HepG2 (cell line): ENCODE results near the gene NOL12. TPM values are rescaled to one million over a fixed set of nuclear protein-coding genes. Genes with fewer than 3 reads are reported as not detected.

Experiments
- BCL6 ChIP-seq: IDR thresholded peaks from 2 replicates; pipeline ENCODE4 v1.6.1; 2016; ENCODE audit warnings: missing genetic modification reagents, missing compliant biosample characterization
- CBX5 ChIP-seq: sonication (generic); formaldehyde crosslinking; IDR thresholded peaks from 2 replicates; pipeline ENCODE4 v1.4.0; 2020; ENCODE audit warnings: missing genetic modification reagents, borderline replicate concordance
- E2F5 ChIP-seq: sonication (generic); formaldehyde crosslinking; conservative IDR thresholded peaks from 2 replicates; pipeline ENCODE4 v1.4.0; 2020; ENCODE audit warnings: missing genetic modification reagents
- EHMT2 ChIP-seq: fragments of 200-600 bp; sonication (generic); IDR thresholded peaks from 2 replicates; pipeline ENCODE4 v1.7.0; 2017; ENCODE audit warnings: antibody characterized with exemption, low read depth, low read length, borderline replicate concordance
- GABPB1 ChIP-seq: IDR thresholded peaks from 2 replicates; pipeline ENCODE4 v1.6.1; 2016; ENCODE audit warnings: mild to moderate bottlenecking, missing genetic modification reagents, moderate library complexity, missing compliant biosample characterization
- HINFP ChIP-seq: sonication (generic); formaldehyde crosslinking; IDR thresholded peaks from 2 replicates; pipeline ENCODE4 v1.4.0; 2020; ENCODE audit warnings: low read depth, mild to moderate bottlenecking, missing genetic modification reagents
- HMG20A ChIP-seq: IDR thresholded peaks from 2 replicates; pipeline ENCODE4 v1.6.1; 2016; ENCODE audit warnings: borderline replicate concordance
- IRX3 ChIP-seq: sonication (generic); formaldehyde crosslinking; IDR thresholded peaks from 2 replicates; pipeline ENCODE4 v1.8.1; 2023; ENCODE audit warnings: mild to moderate bottlenecking, low read depth, missing genetic modification reagents, borderline replicate concordance
- MIXL1 ChIP-seq: IDR thresholded peaks from 2 replicates; pipeline ENCODE4 v1.6.1; 2016
- MTF2 ChIP-seq: sonication (generic); formaldehyde crosslinking; IDR thresholded peaks from 2 replicates; pipeline ENCODE4 v1.5.0; 2020; ENCODE audit warnings: missing genetic modification reagents, borderline replicate concordance
- MZF1 ChIP-seq: sonication (generic); formaldehyde crosslinking; IDR thresholded peaks from 2 replicates; pipeline ENCODE4 v1.8.1; 2023; ENCODE audit warnings: mild to moderate bottlenecking, missing genetic modification reagents, borderline replicate concordance
- POGZ ChIP-seq: sonication (generic); formaldehyde crosslinking; IDR thresholded peaks from 2 replicates; pipeline ENCODE4 v1.4.0; 2020; ENCODE audit warnings: mild to moderate bottlenecking, missing genetic modification reagents
- SALL2 ChIP-seq: sonication (generic); formaldehyde crosslinking; IDR thresholded peaks from 2 replicates; pipeline ENCODE4 v1.8.1; 2023; ENCODE audit warnings: mild to moderate bottlenecking, missing genetic modification reagents, inconsistent platforms
- SIX1 ChIP-seq: sonication (generic); formaldehyde crosslinking; IDR thresholded peaks from 2 replicates; pipeline ENCODE4 v1.4.0; 2020; ENCODE audit warnings: missing genetic modification reagents, borderline replicate concordance
- SOX13 ChIP-seq, 3 experiments: fragments of 450-650 bp in 1 of 3; sonication (generic) in 1 of 3; formaldehyde crosslinking in 1 of 3; IDR thresholded peaks in 2 of 3; conservative IDR thresholded peaks in 1 of 3; 2 replicates each; pipeline versions ENCODE4 v1.5.0 to v1.6.1; 2016 to 2020; ENCODE audit warnings: antibody characterized with exemption in 1 of 3, mild to moderate bottlenecking in 1 of 3, missing compliant biosample characterization in 1 of 3, missing genetic modification reagents in 1 of 3, moderate library complexity in 1 of 3
- TGIF2 ChIP-seq: IDR thresholded peaks from 2 replicates; pipeline ENCODE4 v1.6.1; 2016; ENCODE audit warnings: control low read depth, missing compliant biosample characterization
- ZBTB38 ChIP-seq: sonication (generic); formaldehyde crosslinking; IDR thresholded peaks from 2 replicates; pipeline ENCODE4 v1.5.1; 2020; ENCODE audit warnings: mild to moderate bottlenecking, missing genetic modification reagents
- ZFYVE20 ChIP-seq: sonication (generic); formaldehyde crosslinking; IDR thresholded peaks from 2 replicates; pipeline ENCODE4 v1.8.0; 2023; ENCODE audit warnings: low read depth, mild to moderate bottlenecking, moderate library complexity, missing genetic modification reagents, borderline replicate concordance
- ZGPAT ChIP-seq: IDR thresholded peaks from 2 replicates; pipeline ENCODE4 v1.6.1; 2016; ENCODE audit warnings: mild to moderate bottlenecking
- ZNF121 ChIP-seq: sonication (generic); formaldehyde crosslinking; IDR thresholded peaks from 2 replicates; pipeline ENCODE4 v1.5.0; 2020; ENCODE audit warnings: mild to moderate bottlenecking, missing genetic modification reagents
- ZNF280D ChIP-seq: sonication (generic); formaldehyde crosslinking; IDR thresholded peaks from 2 replicates; pipeline ENCODE4 v1.5.1; 2020; ENCODE audit warnings: mild to moderate bottlenecking, missing genetic modification reagents
- ZNF660 ChIP-seq: sonication (generic); formaldehyde crosslinking; IDR thresholded peaks from 2 replicates; pipeline ENCODE4 v1.5.1; 2020; ENCODE audit warnings: mild to moderate bottlenecking, low read depth, missing genetic modification reagents, borderline replicate concordance
- polyA plus RNA-seq, 8 experiments: library from polyadenylated mRNA; depleted of rRNA in 3 of 8; stranded (reverse) in 7 of 8; unstranded in 1 of 8; fragments of >200 nt; fragmentation: Illumina TruSeq in 4 of 8; extraction: Trizol in 4 of 8; gene quantifications; 2 replicates each; pipeline versions ENCODE4 v1.2.1 to v1.2.3, GENCODE V29; 2011 to 2016; ENCODE audit warnings: low read depth in 4 of 8, missing spikeins in 1 of 8, mixed read lengths in 1 of 8; ENCODE audit not compliant: insufficient read depth in 1 of 8
- total RNA-seq, 5 experiments: library from RNA; depleted of rRNA; stranded (reverse); fragments of >200 nt; fragmentation: Illumina TruSeq; extraction: Trizol; gene quantifications; 2 replicates each; pipeline ENCODE4 v1.2.3, GENCODE V29; 2016; ENCODE audit warnings: low read depth in 1 of 5

NOL12 gene
- total and polyA plus RNA-seq, 2 of the 13 experiments (the other 11 are each of a cell fraction or from before 2014, with no cell fraction given): 14.3 to 31.4 TPM

GRCh38 chr22:37659066-37659896 lies 26.9 kb upstream of the NOL12 start (continued):
- TF ChIP-seq EHMT2 (no peak), SOX13 (IDR thresholded peaks at IDR 0.05) (no peak), SOX13 (CRISPR knock-in tag; conservative IDR thresholded peaks at IDR 0.05 in 1 of 2, IDR thresholded peaks at IDR 0.05 in 1 of 2) (peak in 1 of 2 experiments; percentile 63; a peak in 1 of 4 replicates), TGIF2 (CRISPR knock-in tag) (peak; percentile 81; the same call in 1 of the 2 replicates), ZGPAT (CRISPR knock-in tag) (peak; percentile 39; the same call in 1 of the 2 replicates), SIX1 (CRISPR knock-in tag) (no peak), MTF2 (no peak), POGZ (CRISPR knock-in tag) (0 out of 2 replicates have a peak, but pooled peaks have one; percentile 26), BCL6 (CRISPR knock-in tag) (peak; percentile 55; the same call in 1 of the 2 replicates), ZNF121 (CRISPR knock-in tag) (peak; percentile 42; the same call in 1 of the 2 replicates), CBX5 (CRISPR knock-in tag) (peak; percentile 63; the same call in 1 of the 2 replicates), E2F5 (CRISPR knock-in tag) (no peak), MIXL1 (CRISPR knock-in tag) (peak; percentile 47; the same call in 1 of the 2 replicates), SALL2 (CRISPR knock-in tag) (no peak), GABPB1 (CRISPR knock-in tag) (peak; percentile 30; the same call in 1 of the 2 replicates), IRX3 (CRISPR knock-in tag) (no peak; the same call in 1 of the 2 replicates), HINFP (0 out of 2 replicates have a peak, but pooled peaks have one; percentile 34), HMG20A (CRISPR knock-in tag) (no peak), ZBTB38 (CRISPR knock-in tag) (peak; percentile 74), ZNF280D (CRISPR knock-in tag) (peak; percentile 86), ZFYVE20 (no peak), MZF1 (no peak), ZNF660 (CRISPR knock-in tag) (no peak)
